SK-N-SH treated with all-trans-retinoic acid at 6 μM for 48 hours (cell line): ENCODE data around the gene LRRC8E.
"Not testable (repeated sequence)": the region's sequence is repeated elsewhere in the genome, so short reads cannot be mapped to it uniquely, and the experiment has no call there.

Source experiments
- ATAC-seq: fragments of 200-7000 bp; cut with Tn5 transposase; 3 replicates; pipeline ENCODE4 v1.9.1; 2020; ENCODE audit warnings: mild to moderate bottlenecking, moderate library complexity
- ARNTL ChIP-seq: fragments of 450-650 bp; formaldehyde crosslinking; IDR thresholded peaks from 2 replicates; pipeline ENCODE4 v1.5.0; 2020; ENCODE audit warnings: low read depth, mild to moderate bottlenecking, moderate library complexity, borderline replicate concordance
- BACH2 ChIP-seq: fragments of 250-450 bp; sonication (Bioruptor Pico); IDR thresholded peaks from 2 replicates; pipeline ENCODE4 v1.9.0; 2021; ENCODE audit warnings: mild to moderate bottlenecking, borderline replicate concordance
- CREB5 ChIP-seq: fragments of 250-450 bp; sonication (Bioruptor Pico); IDR thresholded peaks from 2 replicates; pipeline ENCODE4 v1.5.1; 2020; ENCODE audit warnings: low read depth, mild to moderate bottlenecking, moderate library complexity
- CSDC2 ChIP-seq: fragments of 250-450 bp; sonication (Bioruptor Pico); IDR thresholded peaks from 2 replicates; pipeline ENCODE4 v1.5.0; 2020; ENCODE audit warnings: mild to moderate bottlenecking, moderate library complexity
- CSRNP3 ChIP-seq: fragments of 250-450 bp; sonication (Bioruptor Pico); IDR thresholded peaks from 2 replicates; pipeline ENCODE4 v1.5.1; 2021; ENCODE audit warnings: mild to moderate bottlenecking, moderate library complexity
- GLIS3 ChIP-seq: fragments of 250-450 bp; sonication (Bioruptor Pico); IDR thresholded peaks from 2 replicates; pipeline ENCODE4 v1.5.0; 2020; ENCODE audit warnings: mild to moderate bottlenecking, moderate library complexity
- OSR1 ChIP-seq: fragments of 250-450 bp; sonication (Bioruptor Pico); IDR thresholded peaks from 2 replicates; pipeline ENCODE4 v1.8.0; 2022; ENCODE audit warnings: moderate library complexity, mild to moderate bottlenecking, inconsistent platforms
- PATZ1 ChIP-seq: fragments of 250-450 bp; sonication (Bioruptor Pico); IDR thresholded peaks from 2 replicates; pipeline ENCODE4 v1.8.0; 2020; ENCODE audit warnings: mild to moderate bottlenecking, moderate library complexity, borderline replicate concordance
- POU6F1 ChIP-seq: fragments of 250-450 bp; sonication (Bioruptor Pico); IDR thresholded peaks from 2 replicates; pipeline ENCODE4 v1.8.0; 2021; ENCODE audit warnings: low read depth, mild to moderate bottlenecking, moderate library complexity, borderline replicate concordance
- PPARA ChIP-seq: fragments of 250-450 bp; sonication (Bioruptor Pico); IDR thresholded peaks from 2 replicates; pipeline ENCODE4 v1.5.0; 2020; ENCODE audit warnings: mild to moderate bottlenecking, borderline replicate concordance
- RARB ChIP-seq: fragments of 250-450 bp; sonication (Bioruptor Pico); IDR thresholded peaks from 2 replicates; pipeline ENCODE4 v1.8.0; 2021; ENCODE audit warnings: mild to moderate bottlenecking, moderate library complexity
- SNAI2 ChIP-seq: fragments of 250-450 bp; sonication (Bioruptor Pico); IDR thresholded peaks from 2 replicates; pipeline ENCODE4 v1.5.0; 2020; ENCODE audit warnings: mild to moderate bottlenecking, moderate library complexity
- TCF4 ChIP-seq: fragments of 250-450 bp; sonication (Bioruptor Pico); IDR thresholded peaks from 2 replicates; pipeline ENCODE4 v1.8.0; 2021; ENCODE audit warnings: mild to moderate bottlenecking, moderate library complexity, borderline replicate concordance
- TOX ChIP-seq: fragments of 250-450 bp; sonication (Bioruptor Pico); IDR thresholded peaks from 2 replicates; pipeline ENCODE4 v1.8.0; 2021; ENCODE audit warnings: mild to moderate bottlenecking, moderate library complexity, borderline replicate concordance
- TSHZ2 ChIP-seq: fragments of 250-450 bp; sonication (Bioruptor Pico); IDR thresholded peaks from 2 replicates; pipeline ENCODE4 v1.5.0; 2020; ENCODE audit warnings: mild to moderate bottlenecking, moderate library complexity
- ZC3H10 ChIP-seq: fragments of 250-450 bp; sonication (Bioruptor Pico); IDR thresholded peaks from 2 replicates; pipeline ENCODE4 v1.5.1; 2021; ENCODE audit warnings: mild to moderate bottlenecking, moderate library complexity
- ZFP3 ChIP-seq: fragments of 250-450 bp; sonication (Bioruptor Pico); IDR thresholded peaks from 2 replicates; pipeline ENCODE4 v1.5.0; 2020; ENCODE audit warnings: mild to moderate bottlenecking, moderate library complexity
- ZNF565 ChIP-seq: fragments of 450-650 bp; formaldehyde crosslinking; conservative IDR thresholded peaks from 2 replicates; pipeline ENCODE4 v1.5.0; 2020; ENCODE audit warnings: low read depth, mild to moderate bottlenecking, moderate library complexity
- ZNF70 ChIP-seq: fragments of 450-650 bp; formaldehyde crosslinking; IDR thresholded peaks from 2 replicates; pipeline ENCODE4 v1.5.0; 2020; ENCODE audit warnings: mild to moderate bottlenecking, moderate library complexity
- ZNF8 ChIP-seq: fragments of 450-650 bp; formaldehyde crosslinking; IDR thresholded peaks from 2 replicates; pipeline ENCODE4 v1.5.0; 2020; ENCODE audit warnings: mild to moderate bottlenecking, moderate library complexity

LRRC8E gene

GRCh38 chr19:7856679-7857663, 31.3 kb upstream of the LRRC8E start:
- no peak for ATAC-seq
- TF ChIP-seq ZFP3, result no peak
- TF ChIP-seq BACH2, result no peak

- TF ChIP-seq PPARA (CRISPR knock-in tag), result no peak
- TF ChIP-seq, all 23 proteins: peak for 0
- no peak for ATAC-seq
Observed at GRCh38 chr19:7857727-7858108, 30.6 kb upstream of the LRRC8E start.

GRCh38 chr19:7858109-7858770, 30.1 kb upstream of the LRRC8E start:
- ATAC-seq, result no peak
- no peak for TF ChIP-seq TCF4 (CRISPR knock-in tag)
- TF ChIP-seq CSDC2, result no peak
- TF ChIP-seq SNAI2, result no peak
- no peak for TF ChIP-seq CREB5 (CRISPR knock-in tag)
- TF ChIP-seq ZNF70 (CRISPR knock-in tag), result no peak
- no peak for TF ChIP-seq CSRNP3 (CRISPR knock-in tag)
- TF ChIP-seq TOX (CRISPR knock-in tag), result no peak
- TF ChIP-seq ZNF8 (CRISPR knock-in tag), result no peak
- no peak for TF ChIP-seq RARB (CRISPR knock-in tag)
- TF ChIP-seq PATZ1, result no peak
- TF ChIP-seq ZC3H10 (CRISPR knock-in tag), result no peak
- TF ChIP-seq ARNTL (CRISPR knock-in tag), result no peak
- no peak for TF ChIP-seq OSR1 (CRISPR knock-in tag)
- TF ChIP-seq GLIS3 (CRISPR knock-in tag), result no peak

- not testable (repeated sequence) for ATAC-seq
Observed at GRCh38 chr19:7859087-7859486, 29.2 kb upstream of the LRRC8E start.

- ATAC-seq, result no peak
- TF ChIP-seq PATZ1 (no peak), TSHZ2 (CRISPR knock-in tag) (no peak), ZNF565 (no peak), CSDC2 (no peak), TOX (CRISPR knock-in tag) (no peak), TCF4 (CRISPR knock-in tag) (no peak), ZFP3 (no peak), POU6F1 (no peak), ZC3H10 (CRISPR knock-in tag) (no peak), ZNF70 (CRISPR knock-in tag) (no peak), BACH2 (no peak), RARB (CRISPR knock-in tag) (no peak), GLIS3 (CRISPR knock-in tag) (no peak)
Observed at GRCh38 chr19:7859831-7860713, 28.2 kb upstream of the LRRC8E start.
